Adrenal gland (tissue), 12 donors: Measurements from ENCODE around the gene EMID1. TPM values are rescaled to one million over a fixed set of nuclear protein-coding genes. Genes with fewer than 3 reads are reported as not detected.

Experiments used
- DNase-seq, 7 donors: peaks; one replicate each; pipeline ENCODE4 v3.0.0-alpha.2; 2019 to 2020
- H3K27ac ChIP-seq, 5 donors: fragments of 200-600 bp; sonication (generic) in 4 of 5; 1 replicate in 3 of 5; 2 replicates in 2 of 5; pipeline versions ENCODE4 v1.5.1 to v1.8.0; 2016 to 2020; ENCODE audit warnings: mild to moderate bottlenecking in 1 of 5
- H3K27me3 ChIP-seq: fragments of 200-600 bp; 2 replicates; pipeline ENCODE4 v1.8.0; 2021
- H3K36me3 ChIP-seq, 2 donors: fragments of 200-600 bp; replicated peaks in 1 of 2; 1 replicate in 1 of 2; 2 replicates in 1 of 2; pipeline versions ENCODE4 v1.5.1 to v1.8.0; 2018 to 2022
- H3K4me1 ChIP-seq, 2 donors: fragments of 200-600 bp; replicated peaks in 1 of 2; 1 replicate in 1 of 2; 2 replicates in 1 of 2; pipeline versions ENCODE4 v1.5.1 to v1.8.0; 2018 to 2021
- H3K4me3 ChIP-seq, 4 donors: fragments of 200-600 bp; sonication (generic) in 3 of 4; one replicate each; pipeline ENCODE4 v1.5.1; 2016 to 2018
- H3K9me3 ChIP-seq, 3 donors: fragments of 200-600 bp; sonication (generic) in 1 of 3; replicated peaks in 1 of 3; 1 replicate in 2 of 3; 2 replicates in 1 of 3; pipeline versions ENCODE4 v1.5.1 to v1.8.0; 2016 to 2021
- POLR2A ChIP-seq, 2 donors: fragments of 450-650 bp; IDR thresholded peaks; one replicate each; pipeline ENCODE4 v1.6.1; 2017; ENCODE audit warnings: antibody characterized with exemption in 2 of 2, mild to moderate bottlenecking in 2 of 2, moderate library complexity in 1 of 2
- WGBS, 4 donors: extraction: QIAGEN DNeasy Blood & Tissue Kit in 2 of 4; methylation state at CpG; one replicate each; pipeline versions ENCODE4 v1.1.5 to v1.1.7; 2013 to 2017; 5-methylcytosine and 5-hydroxymethylcytosine counted together
- intact Hi-C, 2 donors: fragments of 100-400 bp; cut with DNase I; formaldehyde crosslinking; loops; one replicate each; pipeline versions ENCODE4 v1.14.1 to v1.15.0; 2022 to 2023
- polyA plus RNA-seq, 3 donors: library from polyadenylated mRNA; stranded (reverse); fragments of 200-250 nt in 2 of 3; fragments of 350-450 nt in 1 of 3; fragmentation: Illumina TruSeq in 1 of 3; extraction: RNeasy Lipid Tissue Mini Kit (QIAGEN cat#74804) in 1 of 3; gene quantifications; one replicate each; pipeline ENCODE4 v1.2.3, GENCODE V29; 2013 to 2014
- total RNA-seq, 9 donors: library from RNA; depleted of rRNA in 4 of 9; stranded (reverse); fragments of >200 nt in 4 of 9; fragments of 120-200 nt in 1 of 9; fragmentation: NEBNext Ultra II Directional in 1 of 9; extraction: Animal tissue kit (Norgen Biotek cat#: 25700) in 1 of 9; gene quantifications; one replicate each; pipeline versions ENCODE4 v1.1.0 to v1.2.4, GENCODE V29; 2013 to 2023
- TF ChIP-seq, protein P1 (sequence below), 6 experiments: fragments of 450-650 bp in 4 of 6; fragments of 200-600 bp in 2 of 6; sonication (generic) in 1 of 6; IDR thresholded peaks; 1 replicate in 5 of 6; 2 replicates in 1 of 6; pipeline versions ENCODE4 v1.5.1 to v1.8.0; 2016 to 2021; ENCODE audit warnings: antibody characterized with exemption in 6 of 6, mild to moderate bottlenecking in 2 of 6, moderate library complexity in 1 of 6
- donor health status: healthy with polysubstance abuse.
- donor health status: Bipolar disorder and iron deficiency.
- donor health status: DM: yes; HTN: yes; CAD: no.
- donor health status: DM: no; HTN: no; CAD: no.
- donor health status: DM: no; HTN: no; CAD: no.
- donor health status: DM: yes; HTN: yes; CAD: no.

Gene EMID1
- total and polyA plus RNA-seq, 12 donors: 2.5 to 70.9 (median 38.7) TPM

GRCh38 chr22:29277927-29278326 is 72.2 kb downstream of the EMID1 start:
- Histone ChIP-seq H3K27ac (peak overlapping the region in 2 of 5 donors; percentile 6 to 27), H3K27me3 (no peaks in the 10 kb centered on the region), H3K4me1 (peaks cover 33 to 54% of the 10 kb centered on the region in 2 donors), H3K4me3 (no peak overlapping the region), H3K9me3 (no peaks in the 10 kb centered on the region), H3K36me3 (peaks cover 0 to 99% of the 10 kb centered on the region in 2 donors)
- 72 to 89% (median 82%) methylated on average over 1 of the region's 1 CpG for WGBS, 4 donors
- intact Hi-C loops: no loop called here
- TF ChIP-seq, protein P1, sequence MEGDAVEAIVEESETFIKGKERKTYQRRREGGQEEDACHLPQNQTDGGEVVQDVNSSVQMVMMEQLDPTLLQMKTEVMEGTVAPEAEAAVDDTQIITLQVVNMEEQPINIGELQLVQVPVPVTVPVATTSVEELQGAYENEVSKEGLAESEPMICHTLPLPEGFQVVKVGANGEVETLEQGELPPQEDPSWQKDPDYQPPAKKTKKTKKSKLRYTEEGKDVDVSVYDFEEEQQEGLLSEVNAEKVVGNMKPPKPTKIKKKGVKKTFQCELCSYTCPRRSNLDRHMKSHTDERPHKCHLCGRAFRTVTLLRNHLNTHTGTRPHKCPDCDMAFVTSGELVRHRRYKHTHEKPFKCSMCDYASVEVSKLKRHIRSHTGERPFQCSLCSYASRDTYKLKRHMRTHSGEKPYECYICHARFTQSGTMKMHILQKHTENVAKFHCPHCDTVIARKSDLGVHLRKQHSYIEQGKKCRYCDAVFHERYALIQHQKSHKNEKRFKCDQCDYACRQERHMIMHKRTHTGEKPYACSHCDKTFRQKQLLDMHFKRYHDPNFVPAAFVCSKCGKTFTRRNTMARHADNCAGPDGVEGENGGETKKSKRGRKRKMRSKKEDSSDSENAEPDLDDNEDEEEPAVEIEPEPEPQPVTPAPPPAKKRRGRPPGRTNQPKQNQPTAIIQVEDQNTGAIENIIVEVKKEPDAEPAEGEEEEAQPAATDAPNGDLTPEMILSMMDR (IDR thresholded peaks at IDR 0.05): no peak
- no peak for TF ChIP-seq POLR2A (IDR thresholded peaks at IDR 0.05)
- DNase-seq: no peak

DNA sequence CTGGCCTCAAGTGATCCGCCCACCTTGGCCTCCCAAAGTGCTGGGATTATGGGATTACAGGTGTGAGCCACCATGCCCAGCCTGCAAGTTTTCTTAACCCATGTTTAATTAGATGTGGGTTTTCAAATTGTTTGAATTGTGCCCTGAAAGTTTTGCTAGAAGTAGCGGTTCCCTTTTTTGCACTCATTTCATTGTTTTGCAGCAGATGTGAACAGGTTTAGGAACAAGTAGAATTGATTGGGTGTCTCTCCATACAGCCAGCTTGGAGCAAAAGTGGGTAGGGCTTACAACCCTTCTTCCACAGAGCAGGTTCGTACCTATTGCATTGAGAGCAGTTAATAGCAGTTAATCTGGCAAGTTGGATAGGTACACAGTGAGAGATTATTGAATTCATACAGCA is 78.5 kb downstream of the EMID1 start:
- TF ChIP-seq POLR2A (IDR thresholded peaks at IDR 0.05): no peak
- TF ChIP-seq, protein P1 (IDR thresholded peaks at IDR 0.05): no peak
- H3K4me3 ChIP-seq: no peak overlapping the region
- WGBS, 4 donors: 82 to 97% (median 94%) methylated on average over 3 of the region's 3 CpGs

GRCh38 chr22:29288837-29289236 is 83.1 kb downstream of the EMID1 start:
- H3K27ac ChIP-seq: no peak overlapping the region
- no peak for DNase-seq
- H3K27me3 ChIP-seq: no peaks in the 10 kb centered on the region
- 26 to 34% (median 34%) methylated on average over 2 of the region's 2 CpGs for WGBS, 4 donors
- H3K9me3 ChIP-seq: no peaks in the 10 kb centered on the region
- H3K4me1 ChIP-seq: peaks cover 0 to 11% of the 10 kb centered on the region in 2 donors
- peaks cover 0 to 100% of the 10 kb centered on the region in 2 donors for H3K36me3 ChIP-seq
- intact Hi-C loops: no loop called here
- H3K4me3 ChIP-seq: no peak overlapping the region
- TF ChIP-seq, protein P1 (IDR thresholded peaks at IDR 0.05): no peak
- no peak for TF ChIP-seq POLR2A (IDR thresholded peaks at IDR 0.05)

More for the DNA sequence above, 78.5 kb downstream of the EMID1 start:
- H3K27ac ChIP-seq: no peak overlapping the region
- peaks cover 0 to 100% of the 10 kb centered on the region in 2 donors for H3K36me3 ChIP-seq
- no peaks in the 10 kb centered on the region for H3K9me3 ChIP-seq
- intact Hi-C loops: no loop called here
- no peak for DNase-seq
- H3K4me1 ChIP-seq: peaks cover 0 to 16% of the 10 kb centered on the region in 2 donors
- H3K27me3 ChIP-seq: no peaks in the 10 kb centered on the region

DNA sequence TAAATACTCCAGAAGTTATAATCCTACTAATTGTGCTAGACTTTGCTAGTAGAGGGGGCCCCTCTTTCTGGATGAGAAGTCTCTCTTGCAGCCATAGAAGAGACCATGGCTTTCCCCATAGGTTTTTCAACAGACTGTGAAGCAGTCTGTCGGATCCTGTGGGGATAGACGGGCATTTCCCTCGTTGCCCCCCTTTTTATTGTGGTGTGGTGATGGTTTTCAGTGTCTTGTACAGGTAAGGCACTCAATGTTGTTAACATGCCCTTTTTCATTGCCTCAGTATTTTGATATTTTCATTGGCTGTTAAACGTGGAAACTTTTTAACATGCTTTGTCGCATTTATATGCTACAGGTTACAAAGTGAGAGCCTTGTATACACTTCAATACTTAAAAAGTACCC is 84.4 kb downstream of the EMID1 start:
- Histone ChIP-seq H3K4me1 (peaks cover 0 to 11% of the 10 kb centered on the region in 2 donors), H3K4me3 (no peak overlapping the region), H3K27me3 (no peaks in the 10 kb centered on the region), H3K9me3 (no peaks in the 10 kb centered on the region), H3K27ac (no peak overlapping the region), H3K36me3 (peaks cover 0 to 100% of the 10 kb centered on the region in 2 donors)
- WGBS, 4 donors: 52 to 63% (median 55%) methylated on average over 5 of the region's 5 CpGs
- TF ChIP-seq POLR2A (IDR thresholded peaks at IDR 0.05): no peak
- TF ChIP-seq, protein P1 (IDR thresholded peaks at IDR 0.05): no peak
- intact Hi-C loops: no loop called here
- DNase-seq: no peak
